Glomerular endothelial cell (primary cell): ENCODE results near the gene JARID2. TPM values are rescaled to one million over a fixed set of nuclear protein-coding genes. Genes with fewer than 3 reads are reported as not detected.
A peak's percentile ranks its signal among the peaks of the same experiment; 100 is the strongest.
"Not testable (repeated sequence)": the region's sequence is repeated elsewhere in the genome, so short reads cannot be mapped to it uniquely, and the experiment has no call there.

Experiments
- DNase-seq: peaks from one replicate; pipeline ENCODE4 v3.0.0-alpha.2; 2011; ENCODE audit warnings: low read depth, low spot score; ENCODE audit errors: extremely low read depth
- total RNA-seq: library from RNA; depleted of rRNA; stranded (reverse); fragments of >200 nt; gene quantifications from 2 replicates; pipeline ENCODE4 v1.2.3, GENCODE V29; 2015

JARID2 gene
- total RNA-seq, 1 donor from 2014 or later: 16.7 TPM

GRCh38 chr6:15527838-15528617 is 282.2 kb downstream of the JARID2 start:
- no peak for DNase-seq

GRCh38 chr6:15528870-15529269 is 283.0 kb downstream of the JARID2 start:
- DNase-seq: no peak

GRCh38 chr6:15530411-15530810 is 284.5 kb downstream of the JARID2 start:
- DNase-seq: no peak

- no peak for DNase-seq
These were observed 286.1 kb downstream of the JARID2 start for GRCh38 chr6:15531973-15532372.

- DNase-seq: no peak
These were observed 287.6 kb downstream of the JARID2 start for GRCh38 chr6:15533379-15534026.

- DNase-seq: no peak
These were observed 289.1 kb downstream of the JARID2 start for GRCh38 chr6:15534974-15535373.

GRCh38 chr6:15535495-15536197 is 289.8 kb downstream of the JARID2 start:
- DNase-seq: no peak

GRCh38 chr6:15536198-15536955 is 290.5 kb downstream of the JARID2 start:
- DNase-seq: no peak

GRCh38 chr6:15538106-15538505 is 292.2 kb downstream of the JARID2 start:
- no peak for DNase-seq

- no peak for DNase-seq
These were observed 293.1 kb downstream of the JARID2 start for GRCh38 chr6:15538766-15539495.

GRCh38 chr6:15539722-15540270 is 293.9 kb downstream of the JARID2 start:
- DNase-seq: no peak

GRCh38 chr6:15543332-15543917 is 297.6 kb downstream of the JARID2 start:
- DNase-seq: not testable (repeated sequence)

- no peak for DNase-seq
These were observed 298.5 kb downstream of the JARID2 start for GRCh38 chr6:15544321-15544900.

- no peak for DNase-seq
These were observed 300.7 kb downstream of the JARID2 start for GRCh38 chr6:15546591-15546990.

GRCh38 chr6:15547400-15547799 is 301.5 kb downstream of the JARID2 start:
- DNase-seq: no peak

GRCh38 chr6:15549371-15549770 is 303.5 kb downstream of the JARID2 start:
- no peak for DNase-seq

- no peak for DNase-seq
These were observed 304.8 kb downstream of the JARID2 start for GRCh38 chr6:15550546-15551123.

GRCh38 chr6:15551262-15551661 is 305.4 kb downstream of the JARID2 start:
- DNase-seq: no peak

GRCh38 chr6:15551798-15552197 is 305.9 kb downstream of the JARID2 start:
- peak; percentile 89 for DNase-seq
